GM12872 (cell line): ENCODE data around the gene WNK2.

ENCODE experiments used
- TF ChIP-seq, protein P1 (sequence below): IDR thresholded peaks from 3 replicates; pipeline ENCODE4 v1.5.1; 2011; ENCODE audit warnings: low read depth, mild to moderate bottlenecking, low read length, moderate library complexity; ENCODE audit not compliant: insufficient read depth

WNK2 gene

DNA sequence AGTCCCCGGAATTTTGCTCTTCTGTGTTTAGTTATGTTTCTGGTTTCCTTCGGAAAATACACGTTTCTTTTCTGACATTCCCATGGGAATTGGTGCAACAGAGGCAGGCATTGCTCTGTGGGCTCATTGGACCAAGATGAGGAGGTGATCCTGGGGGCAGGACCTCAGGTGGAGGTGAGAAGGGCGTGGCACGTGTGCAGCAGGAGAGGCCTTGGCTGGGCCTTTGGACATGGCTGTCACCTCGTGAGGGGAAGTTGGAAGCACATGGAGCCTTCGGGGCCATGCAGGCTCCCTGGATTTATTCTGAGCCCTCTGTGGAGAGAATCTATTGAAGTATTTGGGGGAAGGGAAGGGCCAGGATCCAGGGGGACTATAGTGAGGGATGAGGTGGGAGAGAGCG is 44.5 kb downstream of the WNK2 start:
- TF ChIP-seq, protein P1, sequence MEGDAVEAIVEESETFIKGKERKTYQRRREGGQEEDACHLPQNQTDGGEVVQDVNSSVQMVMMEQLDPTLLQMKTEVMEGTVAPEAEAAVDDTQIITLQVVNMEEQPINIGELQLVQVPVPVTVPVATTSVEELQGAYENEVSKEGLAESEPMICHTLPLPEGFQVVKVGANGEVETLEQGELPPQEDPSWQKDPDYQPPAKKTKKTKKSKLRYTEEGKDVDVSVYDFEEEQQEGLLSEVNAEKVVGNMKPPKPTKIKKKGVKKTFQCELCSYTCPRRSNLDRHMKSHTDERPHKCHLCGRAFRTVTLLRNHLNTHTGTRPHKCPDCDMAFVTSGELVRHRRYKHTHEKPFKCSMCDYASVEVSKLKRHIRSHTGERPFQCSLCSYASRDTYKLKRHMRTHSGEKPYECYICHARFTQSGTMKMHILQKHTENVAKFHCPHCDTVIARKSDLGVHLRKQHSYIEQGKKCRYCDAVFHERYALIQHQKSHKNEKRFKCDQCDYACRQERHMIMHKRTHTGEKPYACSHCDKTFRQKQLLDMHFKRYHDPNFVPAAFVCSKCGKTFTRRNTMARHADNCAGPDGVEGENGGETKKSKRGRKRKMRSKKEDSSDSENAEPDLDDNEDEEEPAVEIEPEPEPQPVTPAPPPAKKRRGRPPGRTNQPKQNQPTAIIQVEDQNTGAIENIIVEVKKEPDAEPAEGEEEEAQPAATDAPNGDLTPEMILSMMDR, result no peak

DNA sequence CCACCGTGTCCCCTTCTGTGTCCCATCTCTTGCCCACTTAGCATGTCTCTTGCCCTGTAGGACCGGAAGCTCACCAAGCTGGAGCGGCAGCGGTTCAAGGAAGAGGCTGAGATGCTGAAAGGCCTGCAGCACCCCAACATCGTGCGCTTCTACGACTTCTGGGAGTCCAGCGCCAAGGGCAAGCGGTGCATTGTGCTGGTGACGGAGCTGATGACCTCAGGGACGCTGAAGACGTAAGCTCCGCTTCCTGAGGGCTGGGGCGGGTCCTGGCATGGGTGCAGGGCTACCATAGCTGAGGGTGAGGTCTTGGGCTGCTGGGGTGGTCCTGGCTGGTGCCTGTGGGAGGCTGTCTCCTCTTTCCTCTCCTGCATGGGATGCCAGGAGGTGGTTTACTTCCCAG is 45.7 kb downstream of the WNK2 start:
- TF ChIP-seq, protein P1, result no peak

DNA sequence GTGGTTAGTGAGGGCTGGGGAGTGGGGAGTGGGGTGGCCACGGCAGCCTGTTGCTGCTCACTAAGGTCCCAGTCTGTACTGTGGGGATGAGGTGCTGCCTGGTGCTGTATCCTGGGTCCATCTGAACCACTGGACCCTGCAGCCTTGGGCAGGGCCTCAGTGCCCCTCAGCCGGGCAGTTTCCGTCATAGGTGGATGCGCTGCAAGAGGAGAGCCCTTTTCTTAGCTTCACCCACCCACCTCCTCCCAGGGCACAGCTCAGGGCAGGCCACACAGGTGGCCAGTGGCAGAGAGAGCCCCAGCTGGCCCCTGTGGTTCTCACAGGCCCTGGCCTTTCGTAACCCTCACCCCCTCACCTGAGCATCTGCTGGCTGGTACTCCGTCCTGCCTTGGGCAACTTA is 46.2 kb downstream of the WNK2 start:
- TF ChIP-seq, protein P1, result no peak

DNA sequence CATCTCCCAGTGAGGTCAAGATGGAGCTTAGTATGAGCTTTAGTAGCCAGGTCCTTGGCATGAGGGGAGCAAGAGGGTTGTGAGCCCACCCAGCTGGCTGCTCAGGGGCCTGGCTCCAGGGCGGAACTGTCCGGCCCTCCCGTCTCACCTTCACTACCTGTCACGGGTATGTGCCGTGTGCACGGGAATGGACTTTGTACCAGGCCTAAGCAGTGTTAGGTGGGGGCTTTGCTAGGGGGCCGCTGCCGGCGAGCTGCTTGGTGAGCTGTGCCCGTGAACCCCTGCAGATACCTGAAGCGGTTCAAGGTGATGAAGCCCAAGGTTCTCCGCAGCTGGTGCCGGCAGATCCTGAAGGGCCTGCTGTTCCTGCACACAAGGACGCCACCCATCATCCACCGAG is 46.7 kb downstream of the WNK2 start:
- TF ChIP-seq, protein P1, result no peak

DNA sequence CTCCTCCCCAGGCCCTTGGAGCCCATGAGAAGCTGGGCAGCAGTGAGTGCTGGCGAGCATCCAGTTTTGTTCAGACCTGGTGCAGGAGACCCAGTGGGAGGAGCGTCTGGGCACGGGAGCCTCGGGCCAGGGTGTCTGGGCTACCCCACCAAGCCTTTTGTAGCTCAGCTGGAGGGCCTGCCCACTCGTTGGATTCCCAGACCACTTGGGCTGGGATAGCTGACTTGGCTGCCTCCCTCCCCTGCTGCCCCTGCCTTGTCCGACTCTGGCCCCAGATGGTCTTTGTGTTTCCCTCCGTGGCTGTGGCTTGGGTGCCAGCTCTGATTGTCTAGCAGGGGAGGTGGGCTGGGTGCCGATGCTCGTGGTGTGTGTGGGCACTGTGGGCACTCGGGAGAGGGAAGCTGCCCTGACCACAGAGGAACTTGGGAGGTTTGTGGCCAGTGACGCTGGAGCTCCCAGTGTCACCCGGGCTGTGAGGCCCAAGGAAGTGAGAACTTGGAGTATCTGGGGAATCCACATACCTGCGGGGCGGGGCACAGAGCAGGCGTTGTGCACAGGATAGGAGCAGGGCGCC is 47.3 kb downstream of the WNK2 start:
- TF ChIP-seq, protein P1, result no peak

DNA sequence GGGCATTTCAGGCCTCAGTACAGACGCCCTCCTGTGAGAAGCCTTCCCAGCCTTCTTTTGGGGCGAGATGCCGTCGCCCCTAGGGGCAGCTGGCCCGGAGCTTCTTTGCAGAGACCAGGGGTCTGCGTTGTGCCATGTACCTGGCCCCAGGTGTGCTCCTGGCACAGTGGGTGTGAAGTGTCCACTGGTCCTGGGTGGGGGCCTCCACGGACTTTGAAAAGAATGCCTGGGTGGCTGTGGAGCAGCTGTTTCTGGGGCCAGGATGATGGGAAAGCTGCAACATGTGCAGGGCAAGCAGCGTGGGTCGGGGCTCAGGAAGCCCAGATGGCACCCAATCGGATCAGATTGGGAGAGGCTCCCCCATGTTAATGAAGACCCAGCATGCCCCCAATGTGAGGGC is 47.8 kb downstream of the WNK2 start:
- TF ChIP-seq, protein P1, result no peak

DNA sequence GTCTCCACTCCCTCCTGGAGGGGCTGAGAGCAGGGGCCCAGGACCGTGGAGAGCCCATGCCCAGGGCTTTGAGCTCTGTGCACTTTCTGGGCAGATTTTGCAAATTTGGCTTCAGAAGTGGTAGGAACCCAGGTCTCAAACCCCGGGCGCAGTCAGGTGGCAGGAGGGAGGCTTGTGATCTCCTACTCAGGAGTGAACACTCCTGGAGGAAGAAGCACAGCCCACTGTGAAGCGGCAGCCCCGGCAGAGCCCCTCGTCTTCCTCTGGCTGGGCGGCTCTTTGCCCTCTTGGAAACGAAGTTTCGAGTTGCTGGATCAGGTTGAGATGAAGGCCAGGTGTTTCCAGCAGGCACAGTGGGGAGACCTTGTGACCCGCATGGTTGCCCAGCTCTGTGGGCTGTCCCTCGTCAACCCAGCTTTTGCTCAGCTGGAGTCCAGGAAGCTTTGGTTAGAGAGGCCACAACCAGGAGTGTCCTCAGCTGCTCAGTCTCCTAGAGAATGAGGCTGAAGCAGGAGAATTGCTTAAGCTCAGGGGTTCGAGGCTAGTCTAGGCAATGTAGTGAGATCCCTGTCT is 48.5 kb downstream of the WNK2 start:
- TF ChIP-seq, protein P1, result no peak
